Naive B cell (primary cell): ENCODE data around the gene PTGR1. TPM values are rescaled to one million over a fixed set of nuclear protein-coding genes. Genes with fewer than 3 reads are reported as not detected.
"Not testable (repeated sequence)": the region's sequence is repeated elsewhere in the genome, so short reads cannot be mapped to it uniquely, and the experiment has no call there.

Experiments
- ATAC-seq, 2 donors: fragments of 150-1000 bp; cut with Tn5 transposase; 2 replicates each; pipeline ENCODE4 v1.10.0; 2021; ENCODE audit warnings: low read depth in 2 of 2, mild to moderate bottlenecking in 2 of 2, moderate library complexity in 2 of 2
- DNase-seq: peaks from one replicate; pipeline ENCODE4 v3.0.0; 2022
- H3K27ac Mint-ChIP-seq, 6 donors: one replicate each; pipeline ENCODE4 v1.8.0; 2020 to 2022; ENCODE audit warnings: mild to moderate bottlenecking in 6 of 6, mixed read lengths in 6 of 6, moderate library complexity in 5 of 6, inconsistent platforms in 2 of 6
- H3K27me3 Mint-ChIP-seq, 3 donors: one replicate each; pipeline ENCODE4 v1.8.0; 2021 to 2022; ENCODE audit warnings: mixed read lengths in 3 of 3, mild to moderate bottlenecking in 1 of 3
- H3K36me3 Mint-ChIP-seq, 2 donors: one replicate each; pipeline ENCODE4 v1.8.0; 2020 to 2022; ENCODE audit warnings: mixed read lengths in 2 of 2, inconsistent platforms in 1 of 2, mild to moderate bottlenecking in 1 of 2
- H3K4me1 Mint-ChIP-seq, 3 donors: one replicate each; pipeline ENCODE4 v1.8.0; 2020 to 2022; ENCODE audit warnings: mixed read lengths in 3 of 3, inconsistent platforms in 1 of 3, mild to moderate bottlenecking in 1 of 3, moderate library complexity in 1 of 3
- H3K4me3 Mint-ChIP-seq, 8 donors: one replicate each; pipeline ENCODE4 v1.8.0; 2020 to 2022; ENCODE audit warnings: mild to moderate bottlenecking in 8 of 8, mixed read lengths in 8 of 8, moderate library complexity in 8 of 8, inconsistent platforms in 2 of 8
- H3K9me3 Mint-ChIP-seq, 7 donors: one replicate each; pipeline ENCODE4 v1.8.0; 2020 to 2022; ENCODE audit warnings: mixed read lengths in 7 of 7, mild to moderate bottlenecking in 5 of 7, inconsistent platforms in 2 of 7, moderate library complexity in 1 of 7
- polyA plus RNA-seq, 6 donors: library from polyadenylated mRNA; unstranded; fragments of 300-500 nt; fragmentation: Illumina TruSeq; gene quantifications; one replicate each; pipeline ENCODE4 v1.2.3, GENCODE V29; 2021; ENCODE audit warnings: low read depth in 6 of 6

Gene PTGR1
- polyA plus RNA-seq, 6 donors from 2014 or later, result 0.32 TPM; not detected in 5

DNA sequence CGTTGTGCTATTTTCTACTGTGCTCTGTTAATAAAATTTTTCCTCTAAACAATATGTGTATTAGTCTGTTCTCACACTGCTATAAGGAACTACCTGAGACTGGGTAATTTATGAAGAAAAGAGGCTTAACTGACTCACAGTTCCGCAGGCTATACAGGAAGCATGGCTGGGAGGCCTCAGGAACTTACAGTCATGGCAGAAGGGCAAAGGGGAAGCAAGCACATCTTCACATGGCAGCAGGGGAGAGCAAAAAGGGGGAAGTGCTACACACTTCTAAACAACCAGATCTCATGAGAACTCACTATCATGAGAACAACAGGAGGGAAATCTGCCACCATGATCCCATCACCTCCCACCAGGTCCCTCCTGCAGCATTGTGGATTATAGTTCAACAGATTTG, 44.0 kb downstream of the PTGR1 start:
- peaks cover 18 to 53% of the 10 kb centered on the region in 2 donors for H3K36me3 Mint-ChIP-seq
- H3K9me3 Mint-ChIP-seq, result peaks cover 6 to 52% (median 47%) of the 10 kb centered on the region in 7 donors
- not testable (repeated sequence) for H3K4me3 Mint-ChIP-seq, DNase-seq, H3K4me1 Mint-ChIP-seq, ATAC-seq
- peaks cover 4 to 10% (median 5%) of the 10 kb centered on the region in 3 donors for H3K27me3 Mint-ChIP-seq
- H3K27ac Mint-ChIP-seq, result peak overlapping the region in 1 of 6 donors; percentile 50

DNA sequence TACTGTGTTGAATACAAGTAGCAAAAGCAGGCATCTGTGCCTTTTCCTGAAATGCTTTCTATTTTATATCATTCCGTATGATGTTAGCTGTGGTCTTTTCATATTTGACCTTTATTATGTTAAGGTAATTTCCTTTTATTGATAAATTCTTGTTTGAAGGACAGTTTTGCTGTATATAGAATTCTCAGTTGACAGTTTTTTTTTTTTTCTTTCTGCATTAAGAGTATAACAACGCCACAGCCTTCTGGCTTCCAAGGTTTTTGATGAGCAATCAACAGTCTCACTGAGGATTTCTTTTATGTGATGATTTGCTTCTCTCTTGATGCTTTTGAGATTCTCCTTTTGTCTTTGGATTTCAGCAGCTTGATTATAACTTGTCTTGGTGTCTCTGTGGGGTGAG, 50.8 kb downstream of the PTGR1 start:
- Mint-ChIP-seq H3K4me1 (no peaks in the 10 kb centered on the region), H3K36me3 (peaks cover 23 to 36% of the 10 kb centered on the region in 2 donors), H3K27me3 (peaks cover 0 to 12% (median 0%) of the 10 kb centered on the region in 3 donors), H3K4me3 (no peak overlapping the region), H3K9me3 (peaks cover 13 to 84% (median 65%) of the 10 kb centered on the region in 7 donors), H3K27ac (no peak overlapping the region)
- no peak for DNase-seq
- ATAC-seq, result no peak

DNA sequence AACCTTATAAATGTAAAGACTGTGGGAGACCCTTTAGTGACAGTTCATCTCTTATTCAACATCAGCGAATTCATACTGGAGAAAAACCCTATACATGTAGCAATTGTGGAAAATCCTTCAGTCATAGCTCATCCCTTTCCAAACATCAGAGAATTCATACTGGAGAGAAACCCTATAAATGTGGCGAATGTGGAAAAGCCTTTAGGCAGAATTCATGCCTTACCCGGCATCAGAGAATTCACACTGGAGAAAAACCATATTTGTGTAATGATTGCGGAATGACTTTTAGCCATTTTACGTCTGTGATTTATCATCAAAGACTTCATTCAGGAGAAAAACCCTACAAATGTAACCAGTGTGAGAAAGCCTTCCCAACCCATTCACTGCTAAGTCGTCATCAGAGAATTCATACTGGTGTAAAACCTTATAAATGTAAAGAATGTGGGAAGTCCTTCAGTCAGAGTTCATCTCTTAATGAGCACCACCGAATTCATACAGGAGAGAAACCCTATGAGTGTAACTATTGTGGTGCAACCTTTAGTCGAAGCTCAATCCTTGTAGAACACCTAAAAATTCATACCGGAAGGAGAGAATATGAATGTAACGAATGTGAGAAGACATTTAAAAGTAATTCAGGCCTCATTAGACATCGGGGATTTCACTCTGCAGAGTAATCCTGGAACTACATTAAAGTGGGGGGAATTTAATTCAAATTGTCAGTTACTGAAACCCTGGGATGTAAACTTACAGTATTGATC, 56.8 kb downstream of the PTGR1 start:
- DNase-seq (no peak), ATAC-seq (no peak)
- H3K9me3 Mint-ChIP-seq, result peaks cover 18 to 93% (median 78%) of the 10 kb centered on the region in 7 donors
- H3K36me3 Mint-ChIP-seq, result peaks cover 29 to 42% of the 10 kb centered on the region in 2 donors
- H3K27me3 Mint-ChIP-seq, result no peaks in the 10 kb centered on the region
- no peaks in the 10 kb centered on the region for H3K4me1 Mint-ChIP-seq
- H3K27ac Mint-ChIP-seq, result no peak overlapping the region
- H3K4me3 Mint-ChIP-seq, result no peak overlapping the region

- H3K4me3 Mint-ChIP-seq, result no peak overlapping the region
- peaks cover 17 to 19% of the 10 kb centered on the region in 2 donors for H3K36me3 Mint-ChIP-seq
- H3K4me1 Mint-ChIP-seq, result no peaks in the 10 kb centered on the region
- ATAC-seq, result no peak
- H3K27ac Mint-ChIP-seq, result no peak overlapping the region
- H3K9me3 Mint-ChIP-seq, result peaks cover 2 to 30% (median 16%) of the 10 kb centered on the region in 7 donors
- peaks cover 0 to 3% (median 0%) of the 10 kb centered on the region in 3 donors for H3K27me3 Mint-ChIP-seq
- no peak for DNase-seq
Measured at GRCh38 chr9:111533099-111533790, 66.2 kb downstream of the PTGR1 start.

DNA sequence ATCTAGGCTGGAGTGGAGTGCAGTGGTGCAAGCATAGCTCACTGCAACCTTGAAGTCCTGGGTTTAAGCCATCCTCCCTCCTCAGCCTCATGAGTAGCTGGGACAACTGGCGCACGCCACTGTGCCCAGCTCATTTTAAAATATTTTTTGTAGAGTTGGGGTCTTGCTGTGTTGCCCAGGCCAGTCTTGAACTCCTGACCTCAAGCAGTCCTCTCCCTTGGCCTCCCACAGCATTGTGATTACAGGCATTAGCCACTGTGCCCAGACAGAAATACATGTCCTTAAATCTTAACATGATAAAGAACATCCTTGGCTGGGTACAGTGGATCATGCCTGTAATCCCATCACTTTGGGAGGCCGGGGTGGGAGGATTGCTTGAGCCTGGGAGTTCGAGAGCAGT, 67.7 kb downstream of the PTGR1 start:
- DNase-seq (no peak), ATAC-seq (no peak)
- no peak overlapping the region for H3K4me3 Mint-ChIP-seq
- H3K4me1 Mint-ChIP-seq, result no peaks in the 10 kb centered on the region
- peaks cover 2 to 19% (median 7%) of the 10 kb centered on the region in 7 donors for H3K9me3 Mint-ChIP-seq
- peaks cover 13 to 16% of the 10 kb centered on the region in 2 donors for H3K36me3 Mint-ChIP-seq
- no peak overlapping the region for H3K27ac Mint-ChIP-seq
- H3K27me3 Mint-ChIP-seq, result peaks cover 0 to 3% (median 0%) of the 10 kb centered on the region in 3 donors

DNA sequence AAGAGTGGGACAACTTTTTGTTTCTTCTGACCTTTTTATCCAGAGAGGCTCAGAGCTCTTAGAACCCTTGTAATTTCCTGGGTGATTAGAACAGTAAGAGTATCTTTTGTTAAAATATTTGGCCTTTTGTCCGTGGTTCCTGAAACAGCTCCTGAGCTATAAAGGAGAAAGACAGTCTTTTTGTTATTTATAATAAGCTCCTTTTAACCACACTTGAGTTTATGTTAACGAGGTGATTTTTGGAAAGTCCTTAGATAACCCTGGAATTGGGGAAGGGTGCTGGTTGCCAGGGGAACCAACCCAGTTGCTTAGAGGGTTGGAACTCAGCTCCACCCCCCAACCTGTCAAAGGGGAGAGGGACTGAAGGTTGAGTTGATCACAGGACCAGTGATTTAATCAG, 69.7 kb downstream of the PTGR1 start:
- Mint-ChIP-seq H3K4me1 (peaks cover 9 to 12% (median 11%) of the 10 kb centered on the region in 3 donors), H3K27me3 (peaks cover 1 to 15% (median 13%) of the 10 kb centered on the region in 3 donors), H3K36me3 (peaks cover 9 to 16% of the 10 kb centered on the region in 2 donors), H3K27ac (no peak overlapping the region), H3K9me3 (peaks cover 0 to 11% (median 5%) of the 10 kb centered on the region in 7 donors), H3K4me3 (no peak overlapping the region)
- ATAC-seq, result no peak
- no peak for DNase-seq

- DNase-seq, result no peak
- Mint-ChIP-seq H3K4me1 (peaks cover 9 to 18% (median 15%) of the 10 kb centered on the region in 3 donors), H3K4me3 (peak overlapping the region in 1 of 8 donors; percentile 49), H3K36me3 (peaks cover 0 to 18% of the 10 kb centered on the region in 2 donors), H3K27ac (no peak overlapping the region), H3K9me3 (peaks cover 0 to 5% (median 0%) of the 10 kb centered on the region in 7 donors), H3K27me3 (peaks cover 16 to 27% (median 25%) of the 10 kb centered on the region in 3 donors)
- no peak for ATAC-seq
Measured at GRCh38 chr9:111527347-111527746, 72.1 kb downstream of the PTGR1 start.

- Mint-ChIP-seq H3K4me1 (peaks cover 9 to 18% (median 15%) of the 10 kb centered on the region in 3 donors), H3K4me3 (peak within 1 kb of the TSS; percentile 81 to 96 (median 92)), H3K27me3 (peaks cover 16 to 38% (median 35%) of the 10 kb centered on the region in 3 donors), H3K9me3 (peaks cover 0 to 2% (median 0%) of the 10 kb centered on the region in 7 donors), H3K36me3 (peaks cover 0 to 18% of the 10 kb centered on the region in 2 donors), H3K27ac (peak within 1 kb of the TSS in 5 of 6 donors; percentile 61 to 94 (median 84))
- DNase-seq, result peak; percentile 34
- peak; percentile 78 to 85 for ATAC-seq
Measured at GRCh38 chr9:111525056-111525977, 74.1 kb downstream of the PTGR1 start, which contains the start of gene ZNF483. ZNF483 (plus strand) TSS chr9:111525179; CDS start chr9:111527396, 2,217 bp downstream.

- peaks cover 0 to 4% (median 2%) of the 10 kb centered on the region in 7 donors for H3K9me3 Mint-ChIP-seq
- H3K27me3 Mint-ChIP-seq, result peaks cover 21 to 44% (median 41%) of the 10 kb centered on the region in 3 donors
- peak overlapping the region in 3 of 6 donors; percentile 9 to 34 (median 34) for H3K27ac Mint-ChIP-seq
- H3K36me3 Mint-ChIP-seq, result peaks cover 0 to 18% of the 10 kb centered on the region in 2 donors
- peak overlapping the region; percentile 81 to 96 (median 92) for H3K4me3 Mint-ChIP-seq
- peaks cover 9 to 18% (median 15%) of the 10 kb centered on the region in 3 donors for H3K4me1 Mint-ChIP-seq
- no peak for DNase-seq
- ATAC-seq, result no peak
Measured at GRCh38 chr9:111524731-111525055, 74.8 kb downstream of the PTGR1 start.

GRCh38 chr9:111516061-111516465, 83.4 kb downstream of the PTGR1 start:
- ATAC-seq (no peak), DNase-seq (no peak)
- H3K27ac Mint-ChIP-seq, result no peak overlapping the region
- H3K4me3 Mint-ChIP-seq, result no peak overlapping the region
- peaks cover 10 to 22% (median 14%) of the 10 kb centered on the region in 3 donors for H3K27me3 Mint-ChIP-seq
- peaks cover 3 to 20% (median 9%) of the 10 kb centered on the region in 7 donors for H3K9me3 Mint-ChIP-seq
- no peaks in the 10 kb centered on the region for H3K36me3 Mint-ChIP-seq
- no peaks in the 10 kb centered on the region for H3K4me1 Mint-ChIP-seq

DNA sequence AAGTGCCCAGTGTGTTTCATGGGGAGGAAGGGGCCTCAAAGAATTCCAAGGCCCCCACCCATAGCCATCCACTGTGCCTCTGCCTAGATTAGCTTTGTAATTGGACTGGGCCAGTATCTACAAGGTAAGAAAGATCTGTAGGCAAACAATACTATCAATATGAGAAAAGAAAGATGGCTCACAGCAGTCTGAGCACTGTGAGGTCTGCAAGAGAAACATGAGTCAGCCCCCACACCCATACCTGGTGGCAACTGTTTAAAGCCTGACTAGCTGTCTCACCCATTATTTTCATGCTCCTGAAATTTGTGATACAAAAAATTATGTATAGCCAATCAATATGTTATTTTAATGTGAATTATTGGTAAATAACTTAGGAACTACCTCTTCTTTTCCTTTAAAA, 84.5 kb downstream of the PTGR1 start:
- DNase-seq (no peak), ATAC-seq (no peak)
- no peak overlapping the region for H3K4me3 Mint-ChIP-seq
- no peaks in the 10 kb centered on the region for H3K4me1 Mint-ChIP-seq
- H3K27me3 Mint-ChIP-seq, result peaks cover 3 to 17% (median 12%) of the 10 kb centered on the region in 3 donors
- no peak overlapping the region for H3K27ac Mint-ChIP-seq
- peaks cover under 1 to 26% (median 15%) of the 10 kb centered on the region in 7 donors for H3K9me3 Mint-ChIP-seq
- H3K36me3 Mint-ChIP-seq, result peaks cover 4 to 5% of the 10 kb centered on the region in 2 donors
